Sigmoid colon (tissue), 7 donors: ENCODE measurements around the gene LTB4R. TPM values are rescaled to one million over a fixed set of nuclear protein-coding genes. Genes with fewer than 3 reads are reported as not detected.

Experiments
- DNase-seq: peaks from one replicate; pipeline ENCODE4 v3.0.0-alpha.2; 2019
- H3K27ac ChIP-seq, 4 donors: fragments of 200-600 bp; sonication (generic); one replicate each; pipeline ENCODE4 v1.5.1; 2016 to 2019; ENCODE audit warnings: mild to moderate bottlenecking in 1 of 4
- H3K27me3 ChIP-seq, 3 donors: fragments of 200-600 bp; sonication (generic); one replicate each; pipeline ENCODE4 v1.5.1; 2019; ENCODE audit warnings: mild to moderate bottlenecking in 1 of 3
- H3K36me3 ChIP-seq, 4 donors: fragments of 200-600 bp; sonication (generic); one replicate each; pipeline ENCODE4 v1.5.1; 2016 to 2019
- H3K4me1 ChIP-seq, 4 donors: fragments of 200-600 bp; sonication (generic); one replicate each; pipeline ENCODE4 v1.5.1; 2017 to 2019
- H3K4me3 ChIP-seq, 4 donors: fragments of 200-600 bp; sonication (generic); one replicate each; pipeline ENCODE4 v1.5.1; 2017 to 2019; ENCODE audit warnings: mild to moderate bottlenecking in 2 of 4, moderate library complexity in 1 of 4
- H3K9me3 ChIP-seq, 4 donors: fragments of 200-600 bp in 3 of 4; sonication (generic) in 3 of 4; one replicate each; pipeline versions ENCODE4 v1.5.1 to v1.6.1; 2013 to 2019
- EP300 ChIP-seq, 4 donors: sonication (generic); formaldehyde crosslinking; IDR thresholded peaks; one replicate each; pipeline ENCODE4 v1.6.1; 2017; ENCODE audit warnings: antibody characterized with exemption in 4 of 4
- POLR2A ChIP-seq, 2 donors: fragments of 450-650 bp; IDR thresholded peaks; one replicate each; pipeline ENCODE4 v1.6.1; 2016; ENCODE audit warnings: antibody characterized with exemption in 2 of 2, mild to moderate bottlenecking in 2 of 2, moderate library complexity in 2 of 2
- POLR2AphosphoS5 ChIP-seq, 4 donors: sonication (generic); formaldehyde crosslinking; IDR thresholded peaks; one replicate each; pipeline ENCODE4 v1.6.1; 2017; ENCODE audit warnings: antibody characterized with exemption in 4 of 4
- WGBS, 2 donors: extraction: QIAGEN DNeasy Blood & Tissue Kit; methylation state at CpG; one replicate each; pipeline ENCODE4 v1.1.7; 2013; 5-methylcytosine and 5-hydroxymethylcytosine counted together
- intact Hi-C: fragments of 100-400 bp; cut with DNase I; formaldehyde crosslinking; loops from one replicate; pipeline ENCODE4 v1.15.1; 2023
- polyA plus RNA-seq, 3 donors: library from polyadenylated mRNA; stranded (reverse); fragments of 200-250 nt; gene quantifications; one replicate each; pipeline ENCODE4 v1.2.3, GENCODE V29; 2013
- total RNA-seq, 4 donors: library from RNA; depleted of rRNA; stranded (reverse); fragments of >200 nt; gene quantifications; one replicate each; pipeline ENCODE4 v1.1.0, GENCODE V29; 2016
- TF ChIP-seq, protein P1 (sequence below), 4 experiments: fragments of 450-650 bp in 3 of 4; fragments of 200-600 bp in 1 of 4; IDR thresholded peaks; one replicate each; pipeline ENCODE4 v1.5.1; 2016 to 2019; ENCODE audit warnings: antibody characterized with exemption in 4 of 4, mild to moderate bottlenecking in 3 of 4, moderate library complexity in 2 of 4
- donor health status: healthy with polysubstance abuse.
- donor health status: Bipolar disorder and iron deficiency.
- donor health status: healthy.

Gene LTB4R
- total and polyA plus RNA-seq, 7 donors, result 0.60 to 9.8 (median 2.1) TPM

DNA sequence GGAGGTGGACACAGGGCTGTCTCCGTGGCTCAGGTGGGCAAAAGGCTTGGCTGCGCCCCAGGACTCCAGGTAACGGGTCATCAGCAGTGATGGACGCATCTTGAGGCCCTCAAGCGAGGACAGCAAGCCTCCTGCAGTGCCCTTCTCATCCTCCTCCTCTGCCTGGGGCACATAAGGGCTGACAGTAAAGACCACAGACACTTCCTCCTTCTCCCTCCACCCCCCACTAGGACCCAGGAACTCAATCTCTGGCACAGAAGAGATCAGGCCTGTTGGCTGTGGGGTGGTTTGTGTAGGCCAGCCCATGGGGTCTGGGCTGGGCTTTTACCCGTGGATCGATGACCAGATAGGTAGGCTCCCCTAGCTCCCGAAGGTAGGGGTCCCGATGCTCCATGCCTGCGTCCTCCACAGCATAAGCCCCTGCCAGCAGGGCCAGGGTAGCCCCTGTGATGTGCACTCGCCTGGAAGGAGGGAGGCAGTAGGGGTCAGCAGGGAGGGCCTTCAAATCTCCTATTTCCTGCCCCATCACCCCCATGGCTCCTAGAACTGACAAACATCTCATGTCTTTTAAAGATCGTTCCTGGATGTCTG lies 17.9 kb downstream of the LTB4R start:
- Histone ChIP-seq H3K4me1 (peaks cover 0 to 25% (median 21%) of the 10 kb centered on the region in 4 donors), H3K27me3 (peaks cover 0 to 28% (median 17%) of the 10 kb centered on the region in 3 donors), H3K4me3 (no peak overlapping the region), H3K27ac (no peak overlapping the region), H3K36me3 (no peaks in the 10 kb centered on the region), H3K9me3 (no peaks in the 10 kb centered on the region)
- intact Hi-C loops, result no loop called here
- no peak for TF ChIP-seq EP300 (IDR thresholded peaks at IDR 0.05)
- TF ChIP-seq POLR2A (IDR thresholded peaks at IDR 0.05), result no peak
- TF ChIP-seq POLR2AphosphoS5 (IDR thresholded peaks at IDR 0.05), result no peak
- TF ChIP-seq, protein P1, sequence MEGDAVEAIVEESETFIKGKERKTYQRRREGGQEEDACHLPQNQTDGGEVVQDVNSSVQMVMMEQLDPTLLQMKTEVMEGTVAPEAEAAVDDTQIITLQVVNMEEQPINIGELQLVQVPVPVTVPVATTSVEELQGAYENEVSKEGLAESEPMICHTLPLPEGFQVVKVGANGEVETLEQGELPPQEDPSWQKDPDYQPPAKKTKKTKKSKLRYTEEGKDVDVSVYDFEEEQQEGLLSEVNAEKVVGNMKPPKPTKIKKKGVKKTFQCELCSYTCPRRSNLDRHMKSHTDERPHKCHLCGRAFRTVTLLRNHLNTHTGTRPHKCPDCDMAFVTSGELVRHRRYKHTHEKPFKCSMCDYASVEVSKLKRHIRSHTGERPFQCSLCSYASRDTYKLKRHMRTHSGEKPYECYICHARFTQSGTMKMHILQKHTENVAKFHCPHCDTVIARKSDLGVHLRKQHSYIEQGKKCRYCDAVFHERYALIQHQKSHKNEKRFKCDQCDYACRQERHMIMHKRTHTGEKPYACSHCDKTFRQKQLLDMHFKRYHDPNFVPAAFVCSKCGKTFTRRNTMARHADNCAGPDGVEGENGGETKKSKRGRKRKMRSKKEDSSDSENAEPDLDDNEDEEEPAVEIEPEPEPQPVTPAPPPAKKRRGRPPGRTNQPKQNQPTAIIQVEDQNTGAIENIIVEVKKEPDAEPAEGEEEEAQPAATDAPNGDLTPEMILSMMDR (IDR thresholded peaks at IDR 0.05), result no peak
- WGBS, 2 donors, result 90 to 91% methylated on average over 12 of the region's 12 CpGs
- no peak for DNase-seq

DNA sequence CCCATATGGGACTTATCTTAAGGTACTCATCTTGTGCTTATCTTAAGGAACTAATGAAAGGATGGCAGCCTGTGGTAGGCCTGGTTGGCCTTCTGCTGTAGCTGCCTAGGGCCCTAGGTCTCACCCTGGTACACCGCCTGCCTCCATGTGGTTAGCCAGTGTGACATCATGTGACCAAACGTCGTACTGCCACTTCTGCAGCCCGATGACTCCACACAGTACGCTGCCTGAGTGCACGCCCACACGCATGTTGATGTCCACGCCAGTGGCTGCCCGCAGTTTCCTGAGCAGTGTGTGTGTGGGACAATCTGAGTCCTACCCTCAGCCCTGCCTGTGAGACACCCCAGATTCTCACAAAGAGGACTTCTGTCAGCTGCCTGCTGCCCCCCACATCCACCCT lies 18.4 kb downstream of the LTB4R start:
- H3K4me3 ChIP-seq, result no peak overlapping the region
- intact Hi-C loops, result loop anchor here (5.0 to 10.0 kb wide), 2 partner anchors 83 to 345 kb away; no protein-coding TSS in a partner anchor
- H3K36me3 ChIP-seq, result no peaks in the 10 kb centered on the region
- TF ChIP-seq, protein P1 (IDR thresholded peaks at IDR 0.05), result no peak
- peak in 1 of 4 donors; percentile 30 for TF ChIP-seq POLR2AphosphoS5 (IDR thresholded peaks at IDR 0.05)
- peak; percentile 76 for DNase-seq
- no peaks in the 10 kb centered on the region for H3K9me3 ChIP-seq
- H3K27me3 ChIP-seq, result peaks cover 6 to 34% (median 22%) of the 10 kb centered on the region in 3 donors
- H3K4me1 ChIP-seq, result peaks cover 0 to 31% (median 27%) of the 10 kb centered on the region in 4 donors
- WGBS, 2 donors, result 63 to 66% methylated on average over 9 of the region's 9 CpGs
- H3K27ac ChIP-seq, result no peak overlapping the region

DNA sequence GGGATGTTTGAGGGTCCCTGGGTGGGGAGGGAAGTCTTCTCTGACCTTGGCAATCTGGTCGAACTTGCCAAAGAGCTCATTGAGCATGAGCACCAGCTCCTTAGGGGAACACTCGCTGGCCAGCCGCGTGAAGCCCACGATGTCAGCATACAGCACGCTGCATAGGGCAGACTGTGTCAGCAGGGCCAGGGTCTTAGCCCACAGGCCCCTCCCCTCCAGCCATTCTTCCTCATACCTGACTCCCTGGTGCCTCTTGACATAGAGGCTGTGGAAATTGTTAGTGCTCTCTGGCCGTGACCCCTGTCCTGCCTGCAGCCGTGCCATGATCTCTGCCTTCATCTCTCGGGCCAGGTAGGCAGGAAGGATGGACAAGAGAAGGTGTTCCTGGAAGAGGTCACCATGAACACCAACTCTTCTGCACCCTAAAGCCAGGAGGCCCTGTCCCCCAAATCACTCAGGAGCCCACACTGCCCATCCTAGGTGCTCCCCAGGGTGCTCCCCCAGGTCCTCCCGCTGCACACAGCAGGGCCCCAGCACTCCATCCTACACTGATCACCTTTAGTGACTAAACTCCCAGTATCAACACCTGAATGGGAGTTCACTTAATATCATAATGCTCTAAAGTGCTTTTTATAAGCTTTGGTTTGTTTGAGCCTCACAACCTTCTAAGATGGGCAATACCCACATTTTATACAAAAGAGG lies 19.8 kb downstream of the LTB4R start:
- intact Hi-C loops, result loop anchor here (5.0 to 10.0 kb wide), 2 partner anchors 81 to 344 kb away; no protein-coding TSS in a partner anchor
- 87 to 95% methylated on average over 10 of the region's 10 CpGs for WGBS, 2 donors
- peaks cover 8 to 48% (median 36%) of the 10 kb centered on the region in 3 donors for H3K27me3 ChIP-seq
- H3K36me3 ChIP-seq, result no peaks in the 10 kb centered on the region
- TF ChIP-seq EP300 (IDR thresholded peaks at IDR 0.05) (no peak), POLR2AphosphoS5 (IDR thresholded peaks at IDR 0.05) (no peak), POLR2A (IDR thresholded peaks at IDR 0.05) (no peak)
- TF ChIP-seq, protein P1 (IDR thresholded peaks at IDR 0.05), result no peak
- no peaks in the 10 kb centered on the region for H3K9me3 ChIP-seq
- H3K27ac ChIP-seq, result no peak overlapping the region
- no peak for DNase-seq
- H3K4me1 ChIP-seq, result peaks cover 0 to 36% (median 31%) of the 10 kb centered on the region in 4 donors
- no peak overlapping the region for H3K4me3 ChIP-seq

DNA sequence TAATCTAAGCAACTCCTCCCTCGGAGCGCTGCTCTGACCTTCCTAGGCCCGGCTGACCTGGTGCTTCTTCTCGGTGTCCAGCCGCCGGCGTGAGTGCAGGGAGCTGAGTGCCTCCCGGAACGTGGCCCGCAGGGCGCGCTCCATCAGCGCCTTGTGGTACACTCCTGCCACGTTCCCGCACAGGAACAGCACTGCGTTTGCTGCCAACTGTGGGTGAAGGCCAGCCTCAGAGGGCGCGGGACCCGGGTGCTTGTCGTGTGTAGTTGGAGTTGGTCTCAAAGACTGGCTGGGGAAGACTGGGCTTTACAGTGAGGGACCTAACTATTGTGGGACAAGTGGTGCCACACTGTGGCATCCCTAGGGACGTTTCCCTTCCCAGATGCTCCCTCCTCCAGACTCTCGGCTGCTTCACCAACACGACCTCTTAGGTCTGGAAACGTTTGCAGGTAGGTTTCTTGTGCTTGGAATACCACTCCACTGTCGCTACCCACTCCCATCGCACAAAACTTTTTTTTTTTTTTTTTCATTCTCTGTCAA lies 20.5 kb downstream of the LTB4R start:
- no peak for TF ChIP-seq EP300 (IDR thresholded peaks at IDR 0.05)
- no peak for TF ChIP-seq POLR2A (IDR thresholded peaks at IDR 0.05)
- no peak for TF ChIP-seq POLR2AphosphoS5 (IDR thresholded peaks at IDR 0.05)
- TF ChIP-seq, protein P1 (IDR thresholded peaks at IDR 0.05), result no peak
- no peak for DNase-seq
- intact Hi-C loops, result loop anchor here (1.0 to 10.0 kb wide), 3 partner anchors 81 to 343 kb away; no protein-coding TSS in a partner anchor
- 49 to 64% methylated on average over 26 of the region's 26 CpGs for WGBS, 2 donors
- H3K27ac ChIP-seq, result no peak overlapping the region
- H3K9me3 ChIP-seq, result no peaks in the 10 kb centered on the region
- peaks cover 0 to 36% (median 31%) of the 10 kb centered on the region in 4 donors for H3K4me1 ChIP-seq
- peak overlapping the region in 1 of 4 donors; percentile 19 for H3K4me3 ChIP-seq
- H3K27me3 ChIP-seq, result peaks cover 8 to 52% (median 43%) of the 10 kb centered on the region in 3 donors
- no peaks in the 10 kb centered on the region for H3K36me3 ChIP-seq
